ENCODE data around the gene FKBP8. TPM values are rescaled to one million over a fixed set of nuclear protein-coding genes. Genes with fewer than 3 reads are reported as not detected.

FKBP8 gene
- total RNA-seq, 1 donor from 2014 or later: 376 TPM

DNA sequence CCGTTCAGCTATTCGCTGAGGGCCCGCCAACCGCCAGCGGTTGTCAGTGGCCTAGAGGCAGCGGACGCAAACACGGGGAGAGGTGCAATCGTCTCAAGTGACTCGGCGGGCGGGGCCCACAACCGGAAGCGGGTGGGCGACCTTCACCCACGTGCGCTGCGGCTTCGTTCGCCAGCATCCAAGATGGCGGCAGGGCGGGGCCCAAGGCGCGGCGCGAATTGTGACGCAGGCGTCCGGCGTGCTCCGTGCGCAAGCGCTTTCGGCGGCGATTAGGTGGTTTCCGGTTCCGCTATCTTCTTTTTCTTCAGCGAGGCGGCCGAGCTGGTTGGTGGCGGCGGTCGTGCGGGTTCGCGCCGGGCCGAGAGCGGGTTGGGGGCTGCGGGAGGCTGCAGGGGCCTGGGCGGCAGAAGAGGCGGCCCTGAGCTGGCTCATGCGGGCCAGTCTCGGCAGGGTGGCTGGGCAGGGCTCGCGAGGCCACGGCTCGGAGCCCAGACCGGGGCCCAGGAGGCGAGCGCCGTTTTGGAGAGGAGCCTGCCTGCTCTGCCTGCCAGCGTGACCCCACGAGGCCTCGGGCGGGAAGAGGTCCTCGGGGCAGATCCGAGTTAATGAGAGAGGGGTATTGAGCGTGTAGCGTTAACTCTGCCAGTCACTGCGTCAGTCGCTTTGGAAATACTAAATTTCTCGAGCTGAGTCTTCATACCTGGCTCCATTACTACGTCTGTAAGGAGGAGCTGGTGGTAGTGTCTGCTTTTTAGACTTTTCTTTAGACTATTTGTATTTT, 28.4 kb upstream of the FKBP8 start, which contains the start of gene UBA52:
Gene UBA52, plus strand, starts transcription at position 294 of the 781 bp plus-strand sequence. CDS start 1,444 bp downstream, outside the sequence.
- peaks cover 27% of the 10 kb centered on the region for H3K4me1 ChIP-seq
- H3K4me3 ChIP-seq: peak within 1 kb of the TSS; percentile 65 to 94
- H3K9me3 ChIP-seq: no peaks in the 10 kb centered on the region
- H3K27ac ChIP-seq: peak within 1 kb of the TSS; percentile 83
- H3K36me3 ChIP-seq: peaks cover 0 to 60% of the 10 kb centered on the region in 2 donors
- TF ChIP-seq POLR2AphosphoS5 (IDR thresholded peaks at IDR 0.05; ENCODE audit: insufficient read depth in 1 of 2, low read depth in 1 of 2): peak; percentile 94 to 99
- TF ChIP-seq CTCF (IDR thresholded peaks at IDR 0.05): no peak
- TF ChIP-seq POLR2A (IDR thresholded peaks at IDR 0.05): peak in 1 of 2 donors; percentile 82
- H3K27me3 ChIP-seq: no peaks in the 10 kb centered on the region
- intact Hi-C loops (cut with DNase I): no loop called here
- DNase-seq (ENCODE audit: extremely low spot score in 2 of 2): peak in 1 of 2 donors; percentile 99

DNA sequence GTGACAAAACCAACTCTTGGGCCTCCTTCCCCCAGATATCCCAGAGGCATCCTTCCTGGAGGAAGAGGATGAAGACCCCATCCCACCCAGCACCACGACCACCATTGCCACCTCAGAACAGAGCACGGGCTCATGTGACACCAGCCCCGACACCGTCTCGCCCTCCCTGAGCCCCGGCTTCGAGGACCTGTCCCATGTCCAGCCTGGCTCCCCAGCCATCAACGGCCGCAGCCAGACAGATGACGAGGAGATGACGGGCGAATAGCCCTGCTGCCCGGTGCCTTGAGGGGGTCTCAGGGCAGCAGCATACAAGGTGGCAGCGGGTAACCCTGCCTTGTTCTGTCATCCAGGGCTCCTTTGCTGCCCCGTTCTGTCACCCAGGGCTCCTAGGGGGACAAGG, 25.0 kb upstream of the FKBP8 start:
- Histone ChIP-seq H3K27ac (no peak overlapping the region), H3K4me1 (peaks cover 23% of the 10 kb centered on the region), H3K36me3 (peaks cover 5 to 57% of the 10 kb centered on the region in 2 donors), H3K9me3 (no peaks in the 10 kb centered on the region), H3K4me3 (no peak overlapping the region), H3K27me3 (no peaks in the 10 kb centered on the region)
- DNase-seq (ENCODE audit: extremely low spot score in 2 of 2): no peak
- TF ChIP-seq CTCF (IDR thresholded peaks at IDR 0.05) (no peak), POLR2AphosphoS5 (IDR thresholded peaks at IDR 0.05; ENCODE audit: insufficient read depth in 1 of 2, low read depth in 1 of 2) (no peak), POLR2A (IDR thresholded peaks at IDR 0.05) (no peak)
- intact Hi-C loops (cut with DNase I): no loop called here

DNA sequence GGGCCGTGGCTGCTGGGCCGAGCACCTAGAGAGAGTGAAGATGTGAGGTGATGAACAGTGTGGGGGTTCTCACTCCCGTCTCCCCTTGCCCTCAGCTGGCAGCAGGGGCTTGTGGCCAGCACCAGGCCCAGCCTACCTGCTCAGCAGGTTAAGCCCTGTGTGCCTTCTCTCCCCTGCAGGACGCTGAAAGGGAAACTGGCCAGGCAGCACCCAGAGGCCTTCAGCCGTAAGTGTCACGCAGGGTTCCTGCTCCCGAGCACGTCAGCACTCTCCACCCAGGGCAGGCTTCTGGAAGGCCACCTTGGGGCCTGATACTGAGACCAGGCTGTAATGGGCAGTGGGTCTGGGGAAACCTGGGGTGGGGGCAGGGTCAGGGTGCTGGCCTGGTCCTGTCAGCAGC, 23.6 kb upstream of the FKBP8 start:
- no peak for DNase-seq (ENCODE audit: extremely low spot score in 2 of 2)
- Histone ChIP-seq H3K36me3 (peaks cover 5 to 54% of the 10 kb centered on the region in 2 donors), H3K4me1 (peaks cover 18% of the 10 kb centered on the region), H3K9me3 (no peaks in the 10 kb centered on the region), H3K27ac (no peak overlapping the region), H3K4me3 (no peak overlapping the region), H3K27me3 (no peaks in the 10 kb centered on the region)
- intact Hi-C loops (cut with DNase I): no loop called here
- TF ChIP-seq CTCF (IDR thresholded peaks at IDR 0.05): no peak
- no peak for TF ChIP-seq POLR2AphosphoS5 (IDR thresholded peaks at IDR 0.05; ENCODE audit: insufficient read depth in 1 of 2, low read depth in 1 of 2)
- no peak for TF ChIP-seq POLR2A (IDR thresholded peaks at IDR 0.05)

DNA sequence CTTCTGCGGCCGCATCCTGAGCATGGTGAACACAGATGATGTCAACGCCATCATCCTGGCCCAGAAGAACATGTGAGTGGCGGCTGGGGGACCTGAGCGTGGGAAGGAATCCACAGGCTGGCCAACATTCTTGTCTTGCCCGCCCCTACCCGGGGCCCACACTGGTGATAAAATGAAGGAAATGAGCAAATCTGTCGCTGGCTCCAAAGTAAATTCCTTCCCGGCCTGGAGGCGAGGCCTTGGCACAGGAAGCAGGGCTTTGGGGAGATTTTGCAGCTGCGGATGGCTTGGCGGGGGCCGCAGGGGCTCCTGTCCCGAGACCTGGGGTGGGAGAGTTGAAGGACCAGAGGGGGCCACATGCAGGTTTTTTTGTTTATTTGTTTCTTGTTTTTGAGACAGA, 18.7 kb upstream of the FKBP8 start:
- Histone ChIP-seq H3K4me3 (no peak overlapping the region), H3K36me3 (peaks cover 5 to 30% of the 10 kb centered on the region in 2 donors), H3K27ac (peak overlapping the region; percentile 10), H3K4me1 (peaks cover 36% of the 10 kb centered on the region), H3K9me3 (no peaks in the 10 kb centered on the region), H3K27me3 (no peaks in the 10 kb centered on the region)
- TF ChIP-seq POLR2A (IDR thresholded peaks at IDR 0.05): no peak
- TF ChIP-seq CTCF (IDR thresholded peaks at IDR 0.05): no peak
- intact Hi-C loops (cut with DNase I): no loop called here
- no peak for DNase-seq (ENCODE audit: extremely low spot score in 2 of 2)

DNA sequence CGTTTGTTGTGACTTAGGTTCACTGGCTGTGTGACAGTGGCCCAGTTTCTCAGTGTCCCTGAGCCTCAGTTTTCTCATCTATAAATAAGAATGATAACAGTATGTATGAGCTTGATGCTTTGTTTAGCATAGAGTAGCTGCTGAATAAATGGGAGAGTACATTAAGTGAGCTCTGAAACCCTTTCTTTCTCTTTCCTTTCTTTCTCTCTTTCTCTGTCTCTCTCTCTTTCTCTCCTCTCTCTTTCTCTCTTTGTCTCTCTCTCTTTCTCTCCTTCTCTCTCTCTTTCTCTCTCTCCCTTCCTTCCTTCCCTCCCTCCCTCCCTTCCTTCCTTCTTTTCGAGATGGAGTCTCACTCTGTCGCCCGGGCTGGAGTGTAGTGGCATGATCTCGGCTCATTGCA, 16.3 kb upstream of the FKBP8 start:
- intact Hi-C loops (cut with DNase I): loop anchor here (5.0 kb wide), 1 partner anchor 37 kb away; the partner anchor contains the start of gene ELL
- no peaks in the 10 kb centered on the region for H3K9me3 ChIP-seq
- H3K4me1 ChIP-seq: peaks cover 37% of the 10 kb centered on the region
- DNase-seq (ENCODE audit: extremely low spot score in 2 of 2): no peak
- H3K4me3 ChIP-seq: no peak overlapping the region
- H3K27ac ChIP-seq: no peak overlapping the region
- peaks cover 3 to 9% of the 10 kb centered on the region in 2 donors for H3K36me3 ChIP-seq
- no peaks in the 10 kb centered on the region for H3K27me3 ChIP-seq
- no peak for TF ChIP-seq POLR2A (IDR thresholded peaks at IDR 0.05)
- TF ChIP-seq CTCF (IDR thresholded peaks at IDR 0.05): no peak
- TF ChIP-seq POLR2AphosphoS5 (IDR thresholded peaks at IDR 0.05; ENCODE audit: insufficient read depth in 1 of 2, low read depth in 1 of 2): no peak

Data from vagina (tissue), 2 donors.